ENCODE measurements around the gene DPYSL4.

The DPYSL4 gene

GRCh38 chr10:132176623-132177500, 9.9 kb upstream of the DPYSL4 start:
- H3K4me3 ChIP-seq (ENCODE audit: low read depth, low read length): no peak overlapping the region
- no peak for TF ChIP-seq CTCF (IDR thresholded peaks at IDR 0.05; ENCODE audit: borderline replicate concordance, insufficient read depth, low read depth, low read length)

- H3K4me3 ChIP-seq (ENCODE audit: low read depth, low read length): no peak overlapping the region
- TF ChIP-seq CTCF (IDR thresholded peaks at IDR 0.05; ENCODE audit: borderline replicate concordance, insufficient read depth, low read depth, low read length): no peak
Observed at GRCh38 chr10:132178046-132178445, 8.7 kb upstream of the DPYSL4 start.

- H3K4me3 ChIP-seq (ENCODE audit: low read depth, low read length): no peak overlapping the region
- TF ChIP-seq CTCF (IDR thresholded peaks at IDR 0.05; ENCODE audit: borderline replicate concordance, insufficient read depth, low read depth, low read length): no peak
Observed at GRCh38 chr10:132178672-132179545, 7.8 kb upstream of the DPYSL4 start.

GRCh38 chr10:132179551-132180392, 7.0 kb upstream of the DPYSL4 start:
- no peak overlapping the region for H3K4me3 ChIP-seq (ENCODE audit: low read depth, low read length)
- TF ChIP-seq CTCF (IDR thresholded peaks at IDR 0.05; ENCODE audit: borderline replicate concordance, insufficient read depth, low read depth, low read length): no peak

- TF ChIP-seq CTCF (IDR thresholded peaks at IDR 0.05; ENCODE audit: borderline replicate concordance, insufficient read depth, low read depth, low read length): no peak
- no peak overlapping the region for H3K4me3 ChIP-seq (ENCODE audit: low read depth, low read length)
Observed at GRCh38 chr10:132180736-132181135, 6.0 kb upstream of the DPYSL4 start.

- TF ChIP-seq CTCF (IDR thresholded peaks at IDR 0.05; ENCODE audit: borderline replicate concordance, insufficient read depth, low read depth, low read length): no peak
Observed at GRCh38 chr10:132181691-132182425, 4.9 kb upstream of the DPYSL4 start.

More at GRCh38 chr10:132181691-132182425, 4.9 kb upstream of the DPYSL4 start:
- H3K4me3 ChIP-seq (ENCODE audit: low read depth, low read length): no peak overlapping the region

Data from GM12875 (cell line).